ENCODE results near the gene RANGAP1.
"Not testable (repeated sequence)": the region's sequence is repeated elsewhere in the genome, so short reads cannot be mapped to it uniquely, and the experiment has no call there.

The RANGAP1 gene

GRCh38 chr22:41300661-41301060 is 14.7 kb upstream of the RANGAP1 start:
- DNase-seq = no peak

GRCh38 chr22:41296826-41297667 is 11.1 kb upstream of the RANGAP1 start:
- DNase-seq = no peak

GRCh38 chr22:41294816-41295215 is 8.8 kb upstream of the RANGAP1 start:
- DNase-seq = not testable (repeated sequence)

DNA sequence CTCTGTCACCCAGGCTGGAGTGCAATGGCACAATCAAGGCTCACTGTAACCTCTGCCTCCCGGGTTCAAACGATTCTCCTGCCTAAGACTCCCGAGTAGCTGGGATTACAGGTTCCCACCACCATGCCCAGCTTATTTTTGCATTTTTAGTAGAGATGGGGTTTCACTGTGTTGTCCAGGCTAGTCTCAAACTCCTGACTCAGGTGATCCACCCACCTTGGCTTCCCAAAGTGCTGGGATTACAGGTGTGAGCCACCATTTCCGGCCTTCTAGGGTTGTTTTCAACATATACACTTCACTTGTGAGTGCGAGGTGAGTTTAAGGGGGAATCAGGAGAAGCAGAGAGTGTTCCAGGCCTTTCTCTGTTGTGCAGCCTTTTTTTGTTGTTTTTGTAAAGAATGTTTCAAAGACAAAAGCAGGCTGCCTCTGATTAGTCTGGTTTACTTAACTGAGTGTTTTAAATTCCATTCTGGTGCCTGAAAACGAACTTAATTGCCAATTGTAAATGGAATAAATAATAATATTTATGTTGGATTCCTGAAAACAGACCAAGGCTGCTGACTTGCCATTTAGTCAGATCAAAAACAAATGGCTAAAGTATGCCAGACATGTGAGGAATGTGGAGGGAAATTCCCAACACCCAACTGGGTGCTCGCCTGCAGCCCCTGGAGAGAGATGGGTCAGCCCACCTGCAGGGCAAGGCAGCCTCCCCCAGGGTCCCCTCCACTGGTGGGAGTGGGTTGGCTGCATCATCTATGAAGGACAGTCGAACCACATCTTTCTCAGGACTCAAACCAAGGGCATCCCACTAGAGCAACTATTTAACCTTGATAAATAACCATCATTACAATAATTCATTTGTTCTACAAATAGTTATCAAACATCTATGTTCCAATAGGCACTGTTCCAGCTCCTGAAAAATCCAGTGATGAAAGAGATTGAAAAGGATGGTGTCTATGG is 4.6 kb upstream of the RANGAP1 start:
- no peak for DNase-seq

DNA sequence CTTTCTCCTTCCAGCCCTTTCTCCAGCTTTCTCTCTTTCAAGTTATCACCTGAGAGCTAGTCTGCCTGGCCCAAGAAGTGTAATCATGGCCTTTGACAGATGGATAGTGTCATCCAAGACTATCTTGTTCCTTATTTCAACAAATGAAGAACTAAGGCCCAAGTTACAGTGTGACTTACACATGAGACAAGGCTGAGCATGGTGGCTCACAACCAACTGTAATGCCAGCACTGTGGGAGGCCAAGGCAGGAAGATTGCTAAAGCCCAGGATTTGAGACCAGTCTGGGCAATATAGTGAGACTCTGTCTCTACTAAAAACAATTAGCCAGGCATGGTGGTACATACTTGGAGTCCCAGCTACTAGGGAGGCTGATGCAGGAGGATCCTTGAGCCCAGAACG is 3.7 kb upstream of the RANGAP1 start:
- no peak for DNase-seq

DNA sequence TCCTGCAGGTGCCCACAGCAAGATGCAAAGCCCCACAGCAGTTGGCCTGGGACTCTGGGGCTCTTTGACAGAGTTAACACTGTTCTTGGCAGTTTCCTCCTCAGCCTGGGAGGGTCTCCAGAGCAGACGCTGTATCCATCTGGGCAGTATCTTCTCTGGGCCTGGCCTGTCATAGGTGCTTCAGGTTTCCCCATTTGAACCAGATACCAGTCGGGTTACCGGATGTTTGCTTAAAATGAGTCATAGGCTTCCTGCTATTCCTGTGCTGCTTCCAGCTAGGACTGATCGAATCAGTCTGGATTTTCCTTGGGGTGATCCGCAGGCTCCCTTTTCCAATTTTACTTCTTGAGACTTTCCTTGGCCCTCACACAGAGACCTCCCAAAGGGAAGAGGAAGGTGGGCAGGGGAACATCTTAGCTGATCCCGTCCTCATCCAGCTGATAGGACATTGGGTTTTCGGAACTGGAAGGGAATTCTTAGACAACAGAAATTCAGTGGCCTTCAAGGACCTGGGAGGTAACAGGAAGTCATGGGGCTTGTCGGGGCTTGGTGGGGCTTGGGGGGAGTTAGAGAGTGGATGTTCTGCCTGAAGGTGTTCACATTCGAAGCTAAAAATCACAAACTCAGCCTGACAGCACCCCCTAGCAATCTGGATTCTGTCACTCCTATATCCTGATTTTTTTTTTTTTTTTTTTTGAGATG is 2.4 kb upstream of the RANGAP1 start:
- DNase-seq = no peak

DNA sequence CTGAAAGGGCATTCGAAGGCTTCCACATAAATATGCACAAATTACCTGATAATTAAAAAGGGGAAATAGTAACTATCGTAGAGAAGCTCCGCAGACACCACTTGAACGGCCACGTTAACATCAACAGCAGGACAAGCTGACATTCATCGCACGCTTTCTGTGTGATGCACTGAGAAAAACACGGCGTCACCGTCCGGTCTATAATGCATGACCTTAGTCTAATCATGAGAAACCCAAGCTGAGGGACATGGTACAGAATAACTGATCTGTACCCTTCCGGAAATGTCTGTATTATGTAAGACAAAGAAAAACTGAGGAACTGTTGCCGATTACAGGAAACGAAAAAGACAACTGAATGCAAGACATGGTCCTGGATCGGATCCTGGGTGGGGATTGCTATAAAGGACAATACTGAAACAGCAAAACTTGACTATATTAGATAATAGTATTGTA is 678 bp upstream of the RANGAP1 start:
- DNase-seq = peak in 1 of 2 donors; percentile 21

GRCh38 chr22:41285441-41285819 is 557 bp downstream of the RANGAP1 start:
- DNase-seq = peak; percentile 81 to 83

DNA sequence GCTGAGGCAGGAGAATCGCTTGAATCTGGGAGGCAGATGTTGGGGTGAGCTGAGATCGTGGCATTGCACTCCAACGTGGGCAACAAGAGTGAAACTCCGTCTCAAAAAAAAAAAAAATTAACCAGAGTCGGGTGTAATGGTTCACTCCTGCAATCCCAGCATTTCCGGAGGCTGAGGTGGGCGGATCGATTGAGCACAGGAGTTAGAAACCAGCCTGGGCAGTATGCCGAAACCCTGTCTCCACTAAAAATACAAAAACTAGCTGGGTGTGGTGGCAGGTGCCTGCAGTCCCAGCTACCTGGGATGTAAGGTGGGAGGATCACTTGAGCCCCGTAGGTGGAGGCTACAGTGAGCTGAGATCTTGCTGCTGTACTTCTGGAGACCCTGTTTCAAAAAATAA is 1.5 kb downstream of the RANGAP1 start:
- no peak for DNase-seq

DNA sequence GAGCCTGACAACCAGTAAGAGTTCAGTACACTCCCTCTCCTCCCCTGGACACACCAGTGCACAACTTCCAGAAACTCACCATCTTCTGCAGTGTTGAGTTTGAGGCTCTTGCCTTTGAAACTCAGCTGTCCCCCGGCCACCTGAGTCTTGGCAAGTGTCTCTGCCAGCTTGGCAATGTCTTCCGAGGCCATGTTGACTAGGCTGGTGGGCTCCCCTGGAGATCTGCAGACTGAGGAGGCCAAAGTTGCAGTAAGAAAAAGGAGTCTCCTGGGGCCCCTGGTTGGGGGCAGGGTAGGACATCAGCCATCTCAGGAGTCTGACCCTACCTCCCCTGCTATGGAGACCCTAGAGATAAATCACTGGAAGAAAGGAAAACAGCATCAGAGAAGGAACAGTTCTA is 5.1 kb downstream of the RANGAP1 start:
- DNase-seq = no peak

DNA sequence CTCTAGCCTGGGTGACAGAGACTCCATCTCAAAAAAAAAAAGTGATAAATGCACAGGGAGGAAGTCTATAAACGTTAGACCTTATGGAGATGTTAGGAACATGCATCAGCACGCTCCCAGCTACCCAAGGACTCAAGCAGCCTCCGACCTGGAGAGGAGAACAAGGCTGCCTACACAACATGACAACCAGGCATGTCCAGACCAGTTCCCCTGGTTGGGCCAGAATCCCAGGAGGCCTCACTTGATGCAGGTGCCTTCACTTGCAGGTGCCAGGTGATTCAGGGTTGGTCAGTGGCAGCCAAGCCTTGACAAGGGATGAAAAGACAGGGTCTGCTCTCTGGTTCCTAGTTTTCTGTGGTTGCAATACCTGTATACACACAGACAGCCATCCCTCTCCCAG is 5.9 kb downstream of the RANGAP1 start:
- DNase-seq = no peak

DNA sequence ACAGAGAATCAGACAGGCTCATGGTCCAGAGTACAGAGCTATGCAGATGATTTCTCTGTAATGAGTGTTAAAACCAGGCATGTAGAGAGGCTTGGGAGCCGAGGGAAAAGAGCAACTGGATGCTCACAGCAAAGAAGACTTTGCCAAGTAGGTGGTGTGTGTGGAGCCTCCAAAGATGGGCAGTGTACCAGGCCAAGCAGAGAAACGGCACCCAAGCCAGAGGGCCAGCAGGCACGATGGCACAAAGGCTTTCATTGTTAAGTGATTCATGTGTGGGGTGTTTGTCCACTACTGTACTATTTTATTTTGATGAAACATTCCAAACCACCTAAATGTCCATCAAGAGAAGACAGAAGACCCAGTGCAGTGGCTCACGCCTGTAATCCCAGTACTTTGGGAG is 11.1 kb downstream of the RANGAP1 start:
- DNase-seq = no peak

DNA sequence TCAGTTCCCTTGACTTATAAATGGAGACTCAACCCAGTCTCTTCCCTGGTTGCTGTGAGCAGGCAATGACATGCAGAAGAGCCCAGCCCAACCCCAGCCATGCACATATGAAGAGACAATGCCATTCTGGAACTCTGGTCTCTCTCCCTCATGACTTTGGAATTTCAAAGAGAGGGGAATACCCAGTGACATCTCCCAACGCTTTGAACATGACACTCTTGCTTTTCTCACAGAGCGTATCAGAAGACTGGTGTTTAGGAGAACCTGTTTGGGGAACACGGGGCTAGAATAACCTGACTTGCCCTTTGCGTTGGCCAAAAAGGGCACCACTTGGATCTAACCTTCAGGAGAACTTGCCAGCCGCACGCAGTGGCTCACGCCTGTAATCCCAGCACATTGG is 12.9 kb downstream of the RANGAP1 start:
- DNase-seq = no peak

DNA sequence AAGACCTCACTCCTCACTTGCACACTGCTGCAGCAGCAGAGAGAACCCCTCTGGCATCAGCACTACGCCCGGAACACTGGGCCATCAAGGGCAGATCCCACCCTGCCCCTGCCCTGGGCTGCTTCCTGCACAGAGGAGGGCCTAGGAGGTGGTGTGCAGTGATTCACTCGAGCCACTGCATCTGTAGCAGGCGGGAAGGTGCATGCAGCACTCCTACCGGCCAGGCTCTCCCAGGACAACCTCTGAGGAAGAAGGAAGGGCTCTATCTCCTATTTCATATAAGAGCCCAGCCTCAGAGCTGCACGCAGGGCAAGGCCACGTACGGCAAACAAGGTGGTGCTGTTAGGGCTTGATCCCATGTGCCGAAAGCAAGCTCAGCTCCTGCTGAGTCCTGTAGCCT is 14.2 kb downstream of the RANGAP1 start:
- DNase-seq = no peak

DNA sequence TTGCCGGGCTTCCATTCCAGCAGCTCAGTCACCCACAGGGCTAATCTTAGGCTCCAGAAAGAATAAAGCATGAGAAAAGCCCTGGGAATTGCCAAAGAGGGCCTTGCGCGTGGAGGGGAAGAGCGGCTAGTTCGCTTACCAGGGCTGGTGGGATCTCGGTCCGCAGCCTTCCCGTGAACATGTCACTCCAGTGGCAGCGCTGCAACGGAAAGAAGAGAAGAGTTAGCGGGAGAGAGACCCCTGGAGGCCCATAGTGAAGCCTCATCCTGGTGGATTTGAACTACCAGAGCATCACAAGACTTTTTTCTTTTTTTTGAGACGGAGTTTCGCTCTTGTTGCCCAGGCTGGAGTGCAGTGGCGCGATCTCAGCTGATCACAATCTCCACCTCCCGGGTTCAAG is 18.0 kb downstream of the RANGAP1 start:
- no peak for DNase-seq

- no peak for DNase-seq
Observed at GRCh38 chr22:41264408-41264941, 21.5 kb downstream of the RANGAP1 start.

DNA sequence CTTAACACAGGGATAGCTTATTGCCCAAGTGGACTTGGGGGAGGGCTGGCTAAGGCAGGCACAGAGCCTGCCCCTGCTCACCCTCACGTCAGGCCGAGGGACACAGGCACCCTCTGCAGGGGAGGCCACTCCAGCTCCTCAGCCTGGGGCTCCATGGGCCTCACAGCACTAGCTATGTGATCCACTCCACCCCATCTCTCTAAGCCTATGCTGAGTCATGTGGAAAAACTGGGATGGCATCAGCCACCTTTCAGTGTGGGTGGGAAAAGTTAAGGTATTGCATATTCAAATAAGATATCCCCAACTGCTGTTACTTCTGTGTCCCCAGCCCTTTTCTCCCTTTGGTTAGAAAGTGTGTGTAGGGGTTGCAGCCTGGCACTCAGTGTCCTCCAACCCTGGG is 22.3 kb downstream of the RANGAP1 start:
- DNase-seq = no peak

GRCh38 chr22:41262250-41262765 is 23.7 kb downstream of the RANGAP1 start:
- DNase-seq = no peak

- no peak for DNase-seq
Observed at GRCh38 chr22:41261541-41262249, 24.3 kb downstream of the RANGAP1 start.

DNA sequence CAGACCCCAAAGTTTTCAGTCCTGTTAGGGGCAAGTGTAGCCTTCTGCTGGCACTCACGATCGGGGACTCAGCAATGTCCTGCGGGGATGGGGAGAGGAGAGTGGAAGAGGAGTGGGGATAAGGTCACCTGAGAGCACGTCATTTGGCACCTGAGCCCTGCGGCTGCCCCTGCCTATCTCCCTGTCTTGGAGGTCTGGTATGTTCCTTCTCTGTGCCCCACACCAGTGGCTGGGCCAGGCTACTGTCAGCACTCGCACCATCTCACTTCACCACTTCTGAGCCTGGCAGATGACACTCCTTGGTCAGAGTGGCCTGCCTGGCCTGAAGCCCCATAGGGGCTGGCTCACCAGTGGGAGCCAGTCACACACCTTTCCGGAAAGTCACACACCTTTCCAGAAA is 25.1 kb downstream of the RANGAP1 start:
- no peak for DNase-seq

DNA sequence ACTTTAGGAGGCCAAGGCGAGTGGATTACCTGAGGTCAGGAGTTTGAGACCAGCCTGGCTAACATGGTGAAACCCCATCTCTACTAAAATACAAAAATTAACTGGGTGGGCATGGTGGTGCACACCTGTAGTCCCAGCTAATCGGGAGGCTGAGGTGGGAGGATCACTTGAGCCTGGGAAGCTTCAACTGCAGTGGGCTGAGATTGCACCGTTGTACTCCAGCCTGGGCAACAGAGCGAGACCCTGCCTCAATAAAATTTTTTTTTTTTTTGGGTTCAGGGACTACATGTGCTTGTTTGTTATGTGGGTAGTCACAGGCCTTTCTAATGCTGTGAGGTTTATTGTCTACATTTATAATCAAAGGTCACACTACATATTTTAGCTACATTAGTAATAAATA is 26.2 kb downstream of the RANGAP1 start:
- DNase-seq = not testable (repeated sequence)

DNA sequence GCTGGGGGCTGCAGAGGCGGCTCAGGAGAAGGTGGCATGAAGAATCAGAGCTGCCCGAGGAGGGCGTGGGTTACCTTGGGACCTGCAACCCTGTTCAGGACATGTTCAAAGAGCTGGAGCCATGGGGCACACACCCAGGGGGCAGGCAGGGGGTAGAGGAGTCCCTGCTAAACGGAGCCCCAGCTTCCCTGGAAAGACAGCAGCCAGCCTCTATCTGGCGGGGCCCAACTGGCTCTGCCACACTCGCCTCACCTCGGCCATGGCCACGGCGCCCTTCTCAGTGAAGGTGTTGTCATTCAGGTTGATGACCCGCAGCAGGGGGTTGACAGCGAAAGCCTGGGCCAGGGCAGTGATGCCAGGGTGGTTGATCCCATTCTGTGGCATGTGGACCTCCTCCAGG is 28.3 kb downstream of the RANGAP1 start:
- no peak for DNase-seq

Measured in stimulated activated CD4-positive, alpha-beta T cell treated with anti-CD3 and anti-CD28 coated beads, Interleukin-2, amount 100 ng/mL, for 48 hours (primary cell).